CD4-positive, alpha-beta T cell treated with Interferon alpha-2 for 1 hour (primary cell): ENCODE data around the gene SLIT3.

Source experiments
- DNase-seq, 2 donors: peaks; one replicate each; pipeline ENCODE4 v3.0.0-alpha.2; 2020 to 2022

Gene SLIT3

GRCh38 chr5:168676501-168676900, 624.4 kb downstream of the SLIT3 start:
- no peak for DNase-seq

- no peak for DNase-seq
Measured at GRCh38 chr5:168675883-168676408, 625.0 kb downstream of the SLIT3 start.

GRCh38 chr5:168674893-168675482, 626.0 kb downstream of the SLIT3 start:
- DNase-seq, result no peak

GRCh38 chr5:168672888-168673287, 628.1 kb downstream of the SLIT3 start:
- DNase-seq, result no peak

GRCh38 chr5:168672016-168672415, 628.9 kb downstream of the SLIT3 start:
- no peak for DNase-seq

- DNase-seq, result no peak
Measured at GRCh38 chr5:168670881-168671575, 629.9 kb downstream of the SLIT3 start.

GRCh38 chr5:168669668-168670378, 631.1 kb downstream of the SLIT3 start:
- no peak for DNase-seq

- no peak for DNase-seq
Measured at GRCh38 chr5:168669156-168669555, 631.8 kb downstream of the SLIT3 start.

GRCh38 chr5:168668078-168668477, 632.9 kb downstream of the SLIT3 start:
- DNase-seq, result no peak

- no peak for DNase-seq
Measured at GRCh38 chr5:168667301-168667840, 633.6 kb downstream of the SLIT3 start.

GRCh38 chr5:168666356-168666755, 634.6 kb downstream of the SLIT3 start:
- no peak for DNase-seq

- DNase-seq, result no peak
Measured at GRCh38 chr5:168663276-168664004, 637.5 kb downstream of the SLIT3 start.

- DNase-seq, result no peak
Measured at GRCh38 chr5:168661593-168662485, 639.1 kb downstream of the SLIT3 start.

GRCh38 chr5:168660691-168661090, 640.2 kb downstream of the SLIT3 start:
- DNase-seq, result no peak

- DNase-seq, result no peak
Measured at GRCh38 chr5:168659286-168659847, 641.6 kb downstream of the SLIT3 start.

- no peak for DNase-seq
Measured at GRCh38 chr5:168658394-168658793, 642.5 kb downstream of the SLIT3 start.

- no peak for DNase-seq
Measured at GRCh38 chr5:168656633-168657032, 644.3 kb downstream of the SLIT3 start.

GRCh38 chr5:168655316-168655715, 645.6 kb downstream of the SLIT3 start:
- no peak for DNase-seq

GRCh38 chr5:168654211-168654721, 646.7 kb downstream of the SLIT3 start:
- no peak for DNase-seq

- DNase-seq, result no peak
Measured at GRCh38 chr5:168653626-168654025, 647.3 kb downstream of the SLIT3 start.

GRCh38 chr5:168651648-168652047, 649.3 kb downstream of the SLIT3 start:
- DNase-seq, result no peak
